GM12873 (cell line): ENCODE results near the gene SLC50A1.

Experiments used
- TF ChIP-seq, protein P1 (sequence below): IDR thresholded peaks from 2 replicates; pipeline ENCODE4 v1.5.1; 2012; ENCODE audit warnings: low read depth, mild to moderate bottlenecking, moderate library complexity, low read length, control low read depth; ENCODE audit not compliant: insufficient read depth; ENCODE audit errors: missing control alignments

Gene SLC50A1

DNA sequence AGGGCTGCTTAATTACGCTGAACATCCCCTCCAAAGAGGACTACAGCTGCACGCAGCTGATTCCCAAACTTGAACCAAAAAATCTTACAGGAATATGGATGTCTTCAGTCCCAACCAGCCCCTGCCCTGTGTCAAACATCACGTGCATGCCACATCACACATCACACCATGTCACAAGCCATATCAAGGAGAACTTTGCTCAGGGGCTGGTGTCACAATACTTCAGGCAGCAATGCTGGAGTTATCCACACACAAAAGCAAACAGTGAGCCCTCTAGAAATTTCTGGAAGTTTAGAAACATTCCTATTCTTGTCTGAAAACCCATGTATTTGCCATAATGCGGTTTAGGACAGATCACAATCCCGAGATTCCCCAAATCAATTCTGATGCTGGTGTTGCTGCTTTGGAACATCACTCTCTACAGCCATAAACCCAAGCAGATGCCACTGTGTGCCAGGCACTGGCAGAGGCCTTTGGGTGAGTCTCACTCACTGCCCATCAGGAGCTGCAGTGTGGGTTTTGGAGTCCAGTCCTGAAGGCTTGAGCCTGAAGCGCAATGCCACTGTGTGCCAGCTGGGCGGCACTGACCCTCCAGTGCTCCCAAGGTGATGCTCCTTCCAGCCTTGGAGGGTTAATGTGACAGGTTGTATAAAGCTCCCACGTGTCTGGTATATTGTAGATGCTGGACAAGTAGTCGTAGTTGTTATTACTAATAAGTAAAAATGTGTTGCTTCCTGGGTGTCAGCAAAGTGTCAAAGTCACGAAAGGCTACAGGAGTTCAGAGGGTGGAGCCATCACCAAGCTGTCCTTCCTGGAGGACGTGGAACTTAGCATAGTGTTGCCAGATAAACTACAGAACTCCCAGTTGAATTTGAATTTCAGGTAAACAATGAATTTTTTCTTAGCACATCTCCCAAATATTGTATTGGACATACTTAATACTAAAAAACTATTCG, 28.1 kb upstream of the SLC50A1 start:
- TF ChIP-seq, protein P1, sequence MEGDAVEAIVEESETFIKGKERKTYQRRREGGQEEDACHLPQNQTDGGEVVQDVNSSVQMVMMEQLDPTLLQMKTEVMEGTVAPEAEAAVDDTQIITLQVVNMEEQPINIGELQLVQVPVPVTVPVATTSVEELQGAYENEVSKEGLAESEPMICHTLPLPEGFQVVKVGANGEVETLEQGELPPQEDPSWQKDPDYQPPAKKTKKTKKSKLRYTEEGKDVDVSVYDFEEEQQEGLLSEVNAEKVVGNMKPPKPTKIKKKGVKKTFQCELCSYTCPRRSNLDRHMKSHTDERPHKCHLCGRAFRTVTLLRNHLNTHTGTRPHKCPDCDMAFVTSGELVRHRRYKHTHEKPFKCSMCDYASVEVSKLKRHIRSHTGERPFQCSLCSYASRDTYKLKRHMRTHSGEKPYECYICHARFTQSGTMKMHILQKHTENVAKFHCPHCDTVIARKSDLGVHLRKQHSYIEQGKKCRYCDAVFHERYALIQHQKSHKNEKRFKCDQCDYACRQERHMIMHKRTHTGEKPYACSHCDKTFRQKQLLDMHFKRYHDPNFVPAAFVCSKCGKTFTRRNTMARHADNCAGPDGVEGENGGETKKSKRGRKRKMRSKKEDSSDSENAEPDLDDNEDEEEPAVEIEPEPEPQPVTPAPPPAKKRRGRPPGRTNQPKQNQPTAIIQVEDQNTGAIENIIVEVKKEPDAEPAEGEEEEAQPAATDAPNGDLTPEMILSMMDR = no peak

DNA sequence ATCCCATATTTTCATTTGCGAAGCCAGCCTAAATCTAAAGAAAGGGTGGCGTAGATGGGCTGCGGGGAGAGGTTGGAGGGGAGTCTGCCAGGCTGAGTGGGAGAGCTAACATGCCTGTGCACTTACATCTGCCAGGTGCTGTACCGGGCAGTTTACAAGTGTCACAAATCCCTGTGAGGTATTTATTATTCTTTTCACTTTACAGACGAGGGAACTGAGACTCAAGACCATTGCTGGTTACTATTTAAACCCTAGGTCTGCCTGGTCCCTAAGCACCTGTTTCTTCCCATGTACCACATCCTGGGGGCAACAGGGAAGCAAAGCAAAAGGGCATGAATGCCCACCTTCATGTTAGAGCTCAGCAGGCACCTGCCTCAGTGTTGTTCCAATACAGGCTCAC, 27.4 kb upstream of the SLC50A1 start:
- TF ChIP-seq, protein P1 = no peak

DNA sequence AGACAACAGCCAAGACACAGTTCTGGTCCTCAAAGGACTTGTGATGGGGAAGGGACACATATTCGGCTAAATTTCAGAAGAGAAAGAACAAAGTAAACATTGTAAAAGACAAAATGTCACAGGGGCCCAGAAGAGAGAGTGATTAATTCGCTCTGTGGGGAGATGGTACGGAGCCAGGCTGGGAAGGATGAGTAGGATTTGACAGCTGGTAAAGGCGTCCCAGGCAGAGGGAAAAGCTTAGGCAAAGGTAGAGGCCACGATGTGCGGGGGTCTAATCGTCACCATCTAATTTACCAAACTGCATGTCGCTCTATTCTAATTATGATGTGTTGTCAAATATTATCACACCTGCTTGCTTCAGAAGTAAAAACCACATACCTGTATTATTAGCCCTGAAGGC, 25.3 kb upstream of the SLC50A1 start:
- TF ChIP-seq, protein P1 = no peak

DNA sequence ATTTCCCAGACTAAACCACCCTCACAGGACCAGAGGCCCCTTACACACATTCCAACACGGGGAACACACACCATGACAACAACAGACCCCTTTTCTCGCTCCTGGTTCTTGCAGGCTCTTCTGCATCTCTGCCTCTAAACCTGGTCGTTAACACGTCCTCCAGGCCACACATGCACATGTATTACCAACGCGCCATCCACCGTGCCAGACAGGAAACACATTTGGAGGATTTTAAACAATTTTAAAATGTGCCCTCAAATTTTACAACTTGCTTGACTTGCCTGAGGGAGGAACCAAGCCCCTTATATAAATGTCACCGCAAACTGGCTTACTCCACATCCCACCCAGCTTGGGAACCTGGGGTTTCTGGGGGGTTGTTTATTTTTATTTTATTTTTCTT, 24.8 kb upstream of the SLC50A1 start:
- TF ChIP-seq, protein P1 = no peak

DNA sequence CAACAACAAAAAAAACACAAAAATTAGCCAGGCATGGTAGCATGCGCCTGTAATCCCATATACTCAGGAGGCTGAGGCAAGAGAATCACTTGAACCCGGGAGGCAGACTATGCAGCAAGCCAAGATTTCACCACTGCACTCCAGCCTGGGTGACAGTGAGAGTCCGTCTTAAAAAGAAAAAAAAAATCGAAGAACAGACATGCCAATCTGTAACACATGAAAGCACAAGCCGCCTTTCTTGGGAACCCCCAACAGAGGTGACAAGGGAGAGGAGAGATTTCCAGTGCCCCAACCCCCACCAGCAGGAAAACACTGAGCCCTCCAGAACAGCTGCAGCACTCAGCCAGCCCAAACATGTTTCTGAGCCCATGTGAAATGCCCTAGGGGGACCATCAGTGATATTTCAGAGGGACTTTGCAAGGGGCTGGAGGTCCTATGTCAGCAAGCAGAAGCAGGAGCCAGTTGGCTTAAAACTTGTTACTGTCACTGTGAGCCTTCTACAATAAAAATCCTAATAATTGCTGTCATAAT, 22.1 kb upstream of the SLC50A1 start:
- TF ChIP-seq, protein P1 = no peak

DNA sequence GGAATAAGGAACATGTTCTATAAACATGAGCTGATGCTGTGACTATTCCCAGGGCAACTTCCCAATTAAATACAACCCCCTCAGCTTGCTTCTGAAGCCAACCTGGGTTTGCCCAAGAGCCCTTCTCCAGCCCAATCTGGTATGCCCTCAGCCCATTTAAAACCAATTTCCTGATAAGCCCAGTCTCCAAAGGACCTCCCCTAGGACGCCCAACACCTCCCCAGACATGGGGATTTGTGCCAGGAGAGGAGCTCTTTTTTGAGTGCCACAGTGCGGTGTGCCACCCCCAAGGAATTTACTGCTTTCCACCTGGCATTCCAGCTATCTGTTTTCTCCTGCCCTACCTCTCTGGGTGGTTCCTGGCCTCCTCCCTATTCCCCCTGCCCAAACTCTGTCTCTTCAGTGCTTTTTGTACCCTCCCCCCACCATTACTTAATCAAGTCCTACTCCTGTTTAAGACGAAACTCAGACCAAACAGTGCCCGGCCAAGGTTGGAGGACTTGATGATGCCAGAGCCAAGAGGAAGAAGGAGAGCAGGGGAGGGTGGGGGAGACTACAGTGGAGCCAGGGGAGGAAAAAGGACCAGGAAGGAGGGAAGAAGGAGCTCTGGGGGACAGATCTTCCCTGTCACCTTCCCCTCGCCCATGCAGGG, 19.4 kb upstream of the SLC50A1 start:
- TF ChIP-seq, protein P1 = no peak

DNA sequence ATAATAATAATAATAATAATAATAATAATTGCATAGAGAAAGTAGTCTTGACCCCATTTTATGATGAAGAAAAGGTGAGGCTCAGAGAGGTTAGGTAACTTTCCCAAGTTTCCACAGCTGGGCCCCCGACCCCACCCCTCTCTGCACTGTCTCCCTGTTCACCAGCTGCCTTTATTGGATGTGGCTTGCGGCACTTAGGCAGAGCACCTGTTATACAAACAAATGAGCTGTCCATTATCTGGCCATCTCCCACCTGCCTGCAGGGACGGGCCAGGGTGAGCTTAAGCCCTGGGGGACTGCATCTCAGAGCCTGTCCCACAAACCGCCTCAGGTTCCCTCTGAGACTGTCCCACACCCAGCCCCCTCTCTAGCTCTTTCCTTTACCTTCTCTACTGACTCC, 18.0 kb upstream of the SLC50A1 start:
- TF ChIP-seq, protein P1 = no peak
